ENCODE data around the gene RPS6KB2.

RPS6KB2 gene

DNA sequence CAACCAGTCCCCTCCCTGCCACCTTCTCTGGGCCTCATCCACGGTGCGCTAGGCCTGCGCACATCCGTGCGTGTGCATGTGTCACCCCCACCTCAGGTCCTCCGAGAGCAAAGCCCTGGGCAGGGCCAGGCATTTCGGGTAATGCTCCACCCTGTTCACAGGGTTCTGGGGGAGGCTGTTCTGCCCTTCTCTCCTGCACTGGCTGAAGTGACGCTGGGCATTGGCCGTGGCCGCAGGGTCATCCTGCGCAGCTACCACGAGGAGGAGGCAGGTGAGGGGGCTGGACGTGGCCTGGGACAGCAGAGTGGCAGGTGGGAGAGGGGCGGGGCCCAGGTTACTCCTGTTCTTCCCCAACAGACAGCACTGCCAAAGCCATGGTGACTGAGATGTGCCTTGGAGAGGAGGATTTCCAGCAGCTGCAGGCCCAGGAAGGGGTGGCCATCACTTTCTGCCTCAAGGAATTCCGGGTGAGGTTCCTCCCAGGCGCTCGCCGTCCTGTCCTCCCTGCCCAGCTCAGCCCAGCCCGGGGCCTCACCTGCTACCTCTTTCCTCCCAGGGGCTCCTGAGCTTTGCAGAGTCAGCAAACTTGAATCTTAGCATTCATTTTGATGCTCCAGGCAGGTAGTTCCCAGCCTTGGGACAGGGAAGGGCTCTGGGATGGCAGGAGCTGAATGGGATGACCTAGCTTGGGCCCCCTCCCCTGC lies 32.6 kb upstream of the RPS6KB2 start:
- no peak for DNase-seq (ENCODE audit: extremely low spot score)
- no peak for TF ChIP-seq CTBP1 (IDR thresholded peaks at IDR 0.05; ENCODE audit: borderline replicate concordance)
- POLR2A ChIA-PET: interaction anchor here (1.1 to 1.4 kb wide), 2 partner anchors 25 to 73 kb away, joined by 3 to 4 read pairs; no protein-coding TSS in a partner anchor
- CTCF ChIA-PET: interaction anchor here (0.6 kb wide), 1 partner anchor 101 kb away, joined by 4 read pairs; no protein-coding TSS in a partner anchor

DNA sequence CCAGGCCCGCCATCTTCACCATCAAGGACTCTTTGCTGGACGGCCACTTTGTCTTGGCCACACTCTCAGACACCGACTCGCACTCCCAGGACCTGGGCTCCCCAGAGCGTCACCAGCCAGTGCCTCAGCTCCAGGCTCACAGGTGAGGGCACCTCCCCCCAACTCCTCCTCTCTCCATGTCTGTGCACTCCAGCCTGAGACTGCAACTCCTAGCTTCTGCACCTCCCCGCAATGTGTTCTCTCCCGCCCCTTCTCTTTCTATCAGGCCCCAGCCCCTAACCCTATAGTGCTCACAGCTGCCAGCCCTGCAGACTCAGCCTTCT lies 32.1 kb upstream of the RPS6KB2 start:
- ChIA-PET CTCF (interaction anchor here (0.6 kb wide), 1 partner anchor 100 kb away, joined by 4 read pairs; no protein-coding TSS in a partner anchor), POLR2A (interaction anchor here (1.1 to 1.4 kb wide), 2 partner anchors 24 to 72 kb away, joined by 3 to 4 read pairs; no protein-coding TSS in a partner anchor)

DNA sequence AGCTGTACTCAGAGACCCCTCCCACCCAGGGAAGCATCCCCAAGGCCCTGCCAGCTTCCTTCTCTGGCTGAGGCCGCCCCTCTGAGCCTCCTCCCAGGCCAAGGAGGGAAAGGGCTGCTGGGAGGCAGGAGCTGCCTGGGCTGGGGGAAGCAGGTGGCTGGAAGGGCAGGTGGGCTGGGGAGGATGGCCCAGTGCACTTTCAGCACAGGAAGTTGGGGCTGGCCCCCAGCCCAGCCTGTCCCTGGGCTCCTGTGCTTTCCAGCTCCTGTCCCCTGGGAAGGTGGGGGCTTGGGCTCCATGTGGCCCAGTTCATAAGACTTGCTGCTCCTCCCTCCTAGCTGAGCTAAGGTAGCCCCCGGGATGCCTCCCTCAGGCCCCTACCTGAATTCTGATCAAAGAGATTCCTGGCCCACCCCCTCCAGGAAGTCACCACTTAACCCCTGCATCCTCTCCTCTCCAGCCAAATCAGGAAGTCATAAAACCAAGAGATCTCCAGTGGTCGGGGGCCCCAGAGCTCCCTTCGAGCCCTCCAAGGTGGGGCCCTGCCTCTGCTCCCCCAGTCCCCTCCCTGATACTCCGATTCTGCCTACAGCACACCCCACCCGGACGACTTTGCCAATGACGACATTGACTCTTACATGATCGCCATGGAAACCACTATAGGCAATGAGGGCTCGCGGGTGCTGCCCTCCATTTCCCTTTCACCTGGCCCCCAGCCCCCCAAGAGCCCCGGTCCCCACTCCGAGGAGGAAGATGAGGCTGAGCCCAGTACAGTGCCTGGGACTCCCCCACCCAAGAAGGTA lies 31.5 kb upstream of the RPS6KB2 start:
- DNase-seq (ENCODE audit: extremely low spot score): no peak
- CTCF ChIA-PET: interaction anchor here (0.8 kb wide), 1 partner anchor 15 kb away, joined by 3 read pairs; no protein-coding TSS in a partner anchor
- TF ChIP-seq FOXK2 (IDR thresholded peaks at IDR 0.05) (no peak), ARNT (IDR thresholded peaks at IDR 0.05) (no peak), NFRKB (IDR thresholded peaks at IDR 0.05) (no peak), ELF4 (IDR thresholded peaks at IDR 0.05) (no peak), FOXM1 (IDR thresholded peaks at IDR 0.05; ENCODE audit: borderline replicate concordance) (no peak), CTBP1 (IDR thresholded peaks at IDR 0.05; ENCODE audit: borderline replicate concordance) (no peak), ZNF384 (IDR thresholded peaks at IDR 0.05) (no peak), SP1 (IDR thresholded peaks at IDR 0.05) (no peak), LEF1 (IDR thresholded peaks at IDR 0.05; ENCODE audit: borderline replicate concordance) (no peak), FOXA1 (IDR thresholded peaks at IDR 0.05) (no peak), BHLHE40 (IDR thresholded peaks at IDR 0.05; ENCODE audit: borderline replicate concordance) (no peak)
- POLR2A ChIA-PET: interaction anchor here (1.1 to 1.4 kb wide), 2 partner anchors 24 to 71 kb away, joined by 3 to 4 read pairs; no protein-coding TSS in a partner anchor

More for the DNA sequence above, 32.1 kb upstream of the RPS6KB2 start:
- TF ChIP-seq TARDBP (IDR thresholded peaks at IDR 0.05): no peak
- TF ChIP-seq ELF4 (IDR thresholded peaks at IDR 0.05): no peak
- no peak for TF ChIP-seq NFRKB (IDR thresholded peaks at IDR 0.05)
- DNase-seq (ENCODE audit: extremely low spot score): no peak

DNA sequence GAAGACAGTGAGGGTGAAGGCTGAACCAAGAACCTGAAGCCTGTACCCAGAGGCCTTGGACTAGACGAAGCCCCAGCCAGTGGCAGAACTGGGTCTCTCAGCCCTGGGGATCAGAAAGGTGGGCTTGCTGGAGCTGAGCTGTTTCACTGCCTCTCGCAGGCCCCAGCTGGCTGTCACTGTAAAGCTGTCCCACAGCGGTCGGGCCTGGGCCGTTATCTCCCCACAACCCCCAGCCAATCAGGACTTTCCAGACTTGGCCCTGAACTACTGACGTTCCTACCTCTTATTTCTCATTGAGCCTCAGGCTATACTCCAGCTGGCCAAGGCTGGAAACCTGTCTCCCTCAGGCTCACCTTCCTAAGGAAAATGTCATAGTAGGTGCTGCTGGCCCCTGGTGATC lies 30.8 kb upstream of the RPS6KB2 start:
- no peak for TF ChIP-seq CTBP1 (IDR thresholded peaks at IDR 0.05; ENCODE audit: borderline replicate concordance)
- TF ChIP-seq SUZ12 (IDR thresholded peaks at IDR 0.05): no peak
- TF ChIP-seq FOXM1 (IDR thresholded peaks at IDR 0.05; ENCODE audit: borderline replicate concordance): no peak
- no peak for TF ChIP-seq ZNF384 (IDR thresholded peaks at IDR 0.05)
- TF ChIP-seq, protein P1, sequence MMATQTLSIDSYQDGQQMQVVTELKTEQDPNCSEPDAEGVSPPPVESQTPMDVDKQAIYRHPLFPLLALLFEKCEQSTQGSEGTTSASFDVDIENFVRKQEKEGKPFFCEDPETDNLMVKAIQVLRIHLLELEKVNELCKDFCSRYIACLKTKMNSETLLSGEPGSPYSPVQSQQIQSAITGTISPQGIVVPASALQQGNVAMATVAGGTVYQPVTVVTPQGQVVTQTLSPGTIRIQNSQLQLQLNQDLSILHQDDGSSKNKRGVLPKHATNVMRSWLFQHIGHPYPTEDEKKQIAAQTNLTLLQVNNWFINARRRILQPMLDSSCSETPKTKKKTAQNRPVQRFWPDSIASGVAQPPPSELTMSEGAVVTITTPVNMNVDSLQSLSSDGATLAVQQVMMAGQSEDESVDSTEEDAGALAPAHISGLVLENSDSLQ (IDR thresholded peaks at IDR 0.05): no peak
- no peak for TF ChIP-seq LEF1 (IDR thresholded peaks at IDR 0.05; ENCODE audit: borderline replicate concordance)
- TF ChIP-seq FOXA1 (IDR thresholded peaks at IDR 0.05): no peak
- no peak for TF ChIP-seq ELF4 (IDR thresholded peaks at IDR 0.05)
- no peak for TF ChIP-seq TARDBP (IDR thresholded peaks at IDR 0.05)
- no peak for TF ChIP-seq NFRKB (IDR thresholded peaks at IDR 0.05)
- no peak for TF ChIP-seq FOXK2 (IDR thresholded peaks at IDR 0.05)
- TF ChIP-seq ARNT (IDR thresholded peaks at IDR 0.05): no peak
- DNase-seq (ENCODE audit: extremely low spot score): no peak
- ChIA-PET POLR2A (interaction anchor here (0.8 kb wide), 1 partner anchor 8 kb away, joined by 3 read pairs; no protein-coding TSS in a partner anchor), CTCF (interaction anchor here (0.8 kb wide), 1 partner anchor 16 kb away, joined by 3 read pairs; no protein-coding TSS in a partner anchor)

DNA sequence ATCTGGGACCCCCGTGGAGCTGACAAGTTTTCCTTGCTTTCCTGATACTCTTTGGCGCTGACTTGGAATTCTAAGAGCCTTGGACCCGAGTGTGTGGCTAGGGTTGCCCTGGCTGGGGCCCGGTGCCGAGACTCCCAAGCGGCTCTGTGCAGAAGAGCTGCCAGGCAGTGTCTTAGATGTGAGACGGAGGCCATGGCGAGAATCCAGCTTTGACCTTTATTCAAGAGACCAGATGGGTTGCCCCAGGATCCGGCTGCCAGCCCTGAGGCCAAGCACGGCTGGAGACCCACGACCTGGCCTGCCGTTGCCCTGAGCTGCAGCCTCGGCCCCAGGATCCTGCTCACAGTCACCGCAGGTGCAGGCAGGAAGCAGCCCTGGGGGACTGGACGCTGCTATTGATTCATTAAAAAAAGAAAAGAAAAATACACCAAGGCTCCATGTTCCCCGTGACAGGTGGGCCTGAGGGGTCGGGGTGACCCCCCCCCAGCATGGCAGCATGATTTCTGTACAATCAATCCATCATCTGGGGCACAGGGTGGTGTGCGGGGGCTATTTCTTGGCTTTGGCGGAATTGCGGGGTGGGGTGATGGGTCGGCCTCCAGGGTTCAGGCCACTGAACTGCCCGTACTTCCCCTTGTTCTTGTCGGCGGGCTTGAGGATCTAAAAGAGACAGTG lies 30.2 kb upstream of the RPS6KB2 start:
- ChIA-PET POLR2A (interaction anchor here (0.8 kb wide), 1 partner anchor 9 kb away, joined by 3 read pairs; no protein-coding TSS in a partner anchor), CTCF (no interaction called here)
- no peak for DNase-seq (ENCODE audit: extremely low spot score)
- TF ChIP-seq FOXK2 (IDR thresholded peaks at IDR 0.05): no peak
- TF ChIP-seq CTBP1 (IDR thresholded peaks at IDR 0.05; ENCODE audit: borderline replicate concordance): no peak
- TF ChIP-seq FOXA1 (IDR thresholded peaks at IDR 0.05): no peak
- TF ChIP-seq ZNF384 (IDR thresholded peaks at IDR 0.05): no peak
- TF ChIP-seq LEF1 (IDR thresholded peaks at IDR 0.05; ENCODE audit: borderline replicate concordance): no peak
- no peak for TF ChIP-seq ARNT (IDR thresholded peaks at IDR 0.05)
- no peak for TF ChIP-seq L3MBTL2 (conservative IDR thresholded peaks at IDR 0.05)
- no peak for TF ChIP-seq NFRKB (IDR thresholded peaks at IDR 0.05)
- no peak for TF ChIP-seq HDGF (IDR thresholded peaks at IDR 0.05; ENCODE audit: borderline replicate concordance)
- no peak for TF ChIP-seq SUZ12 (IDR thresholded peaks at IDR 0.05)

DNA sequence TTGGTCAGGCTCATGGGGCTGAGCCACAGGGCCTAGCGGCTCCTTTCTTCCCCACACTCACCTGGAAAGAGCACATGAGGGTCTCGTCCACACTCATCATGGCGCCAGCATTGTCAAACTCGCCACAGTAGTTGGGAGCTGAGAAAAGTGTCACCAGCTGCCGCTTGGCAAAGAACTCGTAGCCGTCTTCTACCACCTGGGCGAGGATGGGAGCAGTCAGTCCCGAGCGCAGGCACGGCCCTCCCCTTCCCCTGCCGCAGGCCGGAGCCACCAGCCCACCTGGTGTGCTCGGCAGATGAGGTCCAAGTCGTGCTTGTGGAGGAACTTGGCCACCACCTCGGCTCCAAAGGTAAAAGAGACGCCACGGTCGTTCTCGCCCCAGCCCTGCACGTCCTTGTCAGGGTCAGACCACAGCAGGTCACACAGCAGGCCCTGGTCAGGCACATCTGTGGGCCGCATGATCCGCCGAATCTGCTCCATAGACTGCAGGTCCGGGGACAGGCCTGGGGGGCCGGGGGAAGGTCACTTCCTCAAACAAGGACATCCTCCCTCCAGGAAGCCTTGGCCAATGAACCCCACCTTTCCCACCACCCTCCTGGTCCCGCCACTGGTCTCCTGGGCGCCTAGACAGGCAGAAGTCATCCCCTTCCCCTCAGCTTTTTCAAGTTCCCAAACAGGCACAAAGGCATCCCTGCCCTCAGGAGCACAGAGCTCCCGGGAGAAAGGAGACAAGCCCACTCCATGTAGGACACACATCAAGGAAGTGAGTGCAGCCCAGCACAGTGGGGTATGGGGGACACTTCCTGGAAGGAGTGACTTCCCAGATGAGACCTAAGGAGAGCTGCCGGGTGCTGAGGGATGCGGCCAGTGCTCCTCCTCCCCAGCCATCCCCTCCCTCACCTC lies 29.4 kb upstream of the RPS6KB2 start:
- CTCF ChIA-PET: interaction anchor here (0.6 kb wide), 1 partner anchor 153 kb away, joined by 3 read pairs; no protein-coding TSS in a partner anchor
- DNase-seq (ENCODE audit: extremely low spot score): no peak
- POLR2A ChIA-PET: interaction anchor here (1.4 to 3.9 kb wide), 2 partner anchors 20 to 30 kb away, joined by 3 to 42 read pairs; partner anchors contain the start of gene RPS6KB2
- TF ChIP-seq SUZ12 (IDR thresholded peaks at IDR 0.05) (no peak), L3MBTL2 (conservative IDR thresholded peaks at IDR 0.05) (no peak), NFRKB (IDR thresholded peaks at IDR 0.05) (no peak), HDGF (IDR thresholded peaks at IDR 0.05; ENCODE audit: borderline replicate concordance) (no peak), FOXK2 (IDR thresholded peaks at IDR 0.05) (no peak), ZNF384 (IDR thresholded peaks at IDR 0.05) (no peak)
